Common myeloid progenitor, CD34-positive (primary cell): Measurements from ENCODE around the gene DPH3.

Experiments
- CTCF ChIA-PET: fragments of 350-600 bp; sonication (Branson Sonifier 250); formaldehyde crosslinking; loops from one replicate; lab custom pipeline; 2021; ENCODE audit warnings: antibody characterized with exemption; lab: Charles Lee
- POLR2A ChIA-PET: fragments of 350-600 bp; sonication (Branson Sonifier 250); formaldehyde crosslinking; loops from one replicate; lab custom pipeline; 2021; ENCODE audit warnings: antibody characterized with exemption; lab: Charles Lee
- DNase-seq, 3 donors: peaks; one replicate each; pipeline versions ENCODE4 v3.0.0 to v3.0.0-alpha.2; 2013
- H3K27ac ChIP-seq, 2 experiments: 1 replicate in 1 of 2; 2 replicates in 1 of 2; pipeline ENCODE4 v1.7.0; 2013; ENCODE audit warnings: inconsistent platforms in 2 of 2, low read length in 2 of 2, mild to moderate bottlenecking in 2 of 2, low read depth in 1 of 2, moderate library complexity in 1 of 2; ENCODE audit not compliant: severe bottlenecking in 2 of 2, insufficient read depth in 1 of 2, poor library complexity in 1 of 2
- H3K27me3 ChIP-seq, 5 experiments: replicated peaks in 2 of 5; 1 replicate in 3 of 5; 2 replicates in 2 of 5; pipeline versions ENCODE4 v1.6.1 to v1.7.0; 2013; ENCODE audit warnings: low read length in 4 of 5, mild to moderate bottlenecking in 2 of 5, moderate library complexity in 2 of 5, inconsistent platforms in 1 of 5; ENCODE audit not compliant: insufficient read depth in 5 of 5, control insufficient read depth in 4 of 5
- H3K36me3 ChIP-seq, 4 experiments: 1 replicate in 2 of 4; 2 replicates in 2 of 4; pipeline versions ENCODE4 v1.6.1 to v1.7.0; 2013; ENCODE audit warnings: low read length in 3 of 4, control low read depth in 1 of 4, mild to moderate bottlenecking in 1 of 4; ENCODE audit not compliant: control insufficient read depth in 4 of 4, insufficient read depth in 4 of 4
- H3K4me1 ChIP-seq, 4 experiments: 1 replicate in 3 of 4; 2 replicates in 1 of 4; pipeline versions ENCODE4 v1.6.1 to v1.7.1; 2013; ENCODE audit warnings: low read length in 3 of 4, mild to moderate bottlenecking in 3 of 4, control low read depth in 1 of 4, inconsistent platforms in 1 of 4, moderate library complexity in 1 of 4; ENCODE audit not compliant: control insufficient read depth in 4 of 4, insufficient read depth in 4 of 4; ENCODE audit errors: control extremely low read depth in 1 of 4
- H3K4me3 ChIP-seq, 7 experiments: 1 replicate in 4 of 7; 2 replicates in 3 of 7; pipeline versions ENCODE4 v1.5.1 to v1.7.0; 2013; ENCODE audit warnings: mild to moderate bottlenecking in 7 of 7, low read length in 6 of 7, moderate library complexity in 6 of 7, inconsistent platforms in 2 of 7, low read depth in 2 of 7, control low read depth in 1 of 7; ENCODE audit not compliant: insufficient read depth in 4 of 7, control insufficient read depth in 1 of 7; ENCODE audit errors: extremely low read depth in 1 of 7
- H3K9me3 ChIP-seq, 5 experiments: 1 replicate in 4 of 5; 2 replicates in 1 of 5; pipeline versions ENCODE4 v1.6.1 to v1.7.1; 2013; ENCODE audit warnings: low read length in 4 of 5, mild to moderate bottlenecking in 2 of 5, inconsistent platforms in 1 of 5, low read depth in 1 of 5, moderate library complexity in 1 of 5; ENCODE audit not compliant: control insufficient read depth in 4 of 5, insufficient read depth in 2 of 5; ENCODE audit errors: control extremely low read depth in 1 of 5
- WGBS: methylation state at CpG from one replicate; pipeline ENCODE4 v1.1.5; 2013; ENCODE audit not compliant: insufficient coverage; 5-methylcytosine and 5-hydroxymethylcytosine counted together

Gene DPH3

DNA sequence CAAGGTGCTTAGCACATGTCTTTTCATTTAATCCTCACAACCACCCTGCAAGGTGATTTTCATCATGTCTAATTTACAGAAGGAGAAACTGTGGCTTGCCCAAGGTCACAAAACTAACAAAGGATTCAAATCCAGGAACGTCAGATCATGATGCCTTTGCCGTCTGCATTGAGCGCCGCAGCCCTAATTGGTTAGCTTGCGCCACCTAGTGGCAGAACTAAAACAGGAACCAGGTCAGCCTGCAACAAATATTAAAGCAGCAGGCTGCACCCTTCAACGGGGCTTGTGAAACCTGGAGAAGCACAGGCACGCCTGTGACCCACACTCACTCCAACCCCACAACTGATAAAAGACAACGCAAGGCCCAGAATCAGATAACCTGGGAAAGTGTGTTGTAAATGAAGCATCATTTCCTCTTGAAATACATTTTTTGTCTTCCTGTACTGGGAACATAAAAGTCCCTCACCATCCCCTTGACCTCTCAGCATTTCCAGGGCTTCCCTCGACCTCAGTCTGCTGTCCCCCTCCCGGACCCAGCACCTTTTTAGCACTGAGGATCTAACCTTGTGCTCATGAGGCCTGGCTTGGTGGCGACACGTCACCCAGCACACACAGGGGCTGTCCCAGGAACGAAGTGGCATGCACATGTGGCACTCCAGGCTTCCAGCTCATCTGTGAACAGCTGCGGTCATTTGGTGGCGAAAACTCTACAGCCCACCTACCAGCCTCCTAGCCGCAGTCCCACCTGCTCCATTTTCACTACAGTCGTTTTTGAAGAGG lies 17.3 kb downstream of the DPH3 start:
- peak; percentile 82 to 92 (median 89) for DNase-seq
- Histone ChIP-seq H3K9me3 (no peaks in the 10 kb centered on the region), H3K27ac (no peak overlapping the region), H3K4me3 (no peak overlapping the region), H3K4me1 (peaks cover 0 to 5% (median 0%) of the 10 kb centered on the region in 4 experiments), H3K36me3 (no peaks in the 10 kb centered on the region), H3K27me3 (no peaks in the 10 kb centered on the region)
- ChIA-PET CTCF (interaction anchor here (0.7 to 2.2 kb wide), 15 partner anchors 11 to 617 kb away, joined by 3 to 21 read pairs (median 4); partner anchors contain the start of genes DPH3 and OXNAD1), POLR2A (no interaction called here)
- 61% methylated on average over 12 of the region's 17 CpGs for WGBS

DNA sequence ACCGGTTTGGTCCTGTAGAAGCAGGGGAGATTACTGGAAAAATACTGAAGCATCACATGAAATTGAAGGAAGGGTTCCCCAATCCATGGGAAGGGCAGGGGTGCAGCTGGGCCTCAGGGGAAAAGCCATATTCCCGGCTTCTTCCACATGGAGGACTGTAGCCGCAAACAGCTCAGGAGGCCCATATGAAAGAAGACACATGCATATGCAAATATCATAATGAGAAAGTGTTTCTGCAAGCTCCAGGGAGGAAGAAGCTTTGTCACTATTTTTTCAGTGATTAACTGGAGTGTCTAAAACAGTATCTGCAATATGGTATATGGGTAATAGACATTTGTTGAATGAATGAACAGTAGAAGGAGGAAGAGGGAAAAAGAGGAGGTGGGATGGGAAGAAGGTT lies 19.1 kb downstream of the DPH3 start:
- Histone ChIP-seq H3K4me3 (no peak overlapping the region), H3K9me3 (no peaks in the 10 kb centered on the region), H3K4me1 (peaks cover 0 to 5% (median 0%) of the 10 kb centered on the region in 4 experiments), H3K36me3 (no peaks in the 10 kb centered on the region), H3K27ac (no peak overlapping the region), H3K27me3 (no peaks in the 10 kb centered on the region)
- ChIA-PET CTCF (interaction anchor here (0.6 to 1.5 kb wide), 5 partner anchors 40 to 430 kb away, joined by 3 to 5 read pairs (median 4); no protein-coding TSS in a partner anchor), POLR2A (no interaction called here)
- DNase-seq: no peak
- 100% methylated on average over 2 of the region's 3 CpGs for WGBS

DNA sequence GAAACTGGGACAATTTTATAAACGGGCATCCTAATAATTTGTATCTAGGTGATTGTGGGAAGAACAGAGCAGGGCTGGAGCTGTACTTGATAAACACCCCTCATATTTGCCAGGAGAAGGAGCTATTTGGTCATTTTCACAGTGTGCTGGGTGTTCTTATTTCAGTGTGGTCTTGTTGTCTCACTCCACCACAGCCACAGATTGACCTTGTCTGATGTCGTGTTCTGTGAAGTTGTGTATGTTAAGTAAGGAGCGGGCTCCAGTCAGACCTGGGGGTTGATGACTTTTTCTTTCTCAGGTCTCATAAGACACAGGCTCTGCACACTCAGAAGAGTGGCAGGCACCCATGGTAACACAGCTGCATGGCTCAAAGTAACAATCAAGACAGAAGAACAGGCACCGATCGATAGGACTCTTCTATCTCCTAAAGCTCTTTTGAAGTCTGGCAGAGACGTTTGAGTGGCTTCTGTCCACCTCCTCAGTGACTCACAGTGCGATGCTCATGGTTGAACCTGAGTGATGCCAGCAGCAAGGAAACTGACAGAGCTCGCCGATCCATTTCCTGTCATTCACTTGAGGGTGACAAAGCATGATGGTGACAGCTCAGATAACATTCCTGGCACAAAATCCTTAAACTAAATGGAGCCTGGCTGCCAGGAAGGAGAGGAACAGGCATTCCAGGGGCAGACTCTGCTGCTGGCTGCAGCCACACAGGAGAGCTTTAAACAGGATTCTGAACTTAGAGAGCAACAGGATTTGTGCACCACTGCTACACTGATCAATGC lies 20.8 kb downstream of the DPH3 start:
- DNase-seq: no peak
- ChIA-PET CTCF (interaction anchor here (1.0 to 1.8 kb wide), 7 partner anchors 9 to 431 kb away, joined by 3 to 8 read pairs (median 5); no protein-coding TSS in a partner anchor), POLR2A (no interaction called here)
- no peak overlapping the region for H3K27ac ChIP-seq
- no peaks in the 10 kb centered on the region for H3K36me3 ChIP-seq
- 66% methylated on average over 6 of the region's 9 CpGs for WGBS
- H3K9me3 ChIP-seq: no peaks in the 10 kb centered on the region
- H3K4me3 ChIP-seq: no peak overlapping the region
- peaks cover 0 to 5% (median 0%) of the 10 kb centered on the region in 4 experiments for H3K4me1 ChIP-seq
- no peaks in the 10 kb centered on the region for H3K27me3 ChIP-seq

DNA sequence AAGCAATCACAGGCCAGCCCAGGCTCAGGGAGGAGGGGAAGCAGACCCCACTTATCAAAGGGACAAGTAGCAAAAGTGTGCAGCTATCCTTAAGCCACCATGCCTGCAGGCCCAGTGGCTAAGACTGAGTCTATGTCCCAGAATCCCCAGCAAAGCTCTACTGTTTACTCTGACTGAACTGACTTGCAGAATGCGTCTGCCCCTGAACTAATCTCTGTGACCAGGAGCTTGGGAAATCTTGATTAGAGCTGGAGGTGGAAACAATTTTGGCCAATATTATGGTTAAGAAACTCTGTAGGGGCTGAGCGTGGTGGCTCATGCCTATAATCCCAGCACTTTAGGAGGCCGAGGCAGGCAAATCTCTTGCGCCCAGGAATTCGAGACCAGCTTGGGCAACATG lies 22.6 kb downstream of the DPH3 start:
- H3K27ac ChIP-seq: no peak overlapping the region
- CTCF ChIA-PET: interaction anchor here (1.0 to 1.9 kb wide), 2 partner anchors 10 to 193 kb away, joined by 4 to 5 read pairs; no protein-coding TSS in a partner anchor
- WGBS: 92% methylated on average over 2 of the region's 5 CpGs
- no peak overlapping the region for H3K4me3 ChIP-seq
- POLR2A ChIA-PET: no interaction called here
- H3K27me3 ChIP-seq: no peaks in the 10 kb centered on the region
- H3K4me1 ChIP-seq: peaks cover 0 to 2% (median 0%) of the 10 kb centered on the region in 4 experiments
- no peaks in the 10 kb centered on the region for H3K9me3 ChIP-seq
- no peak for DNase-seq
- no peaks in the 10 kb centered on the region for H3K36me3 ChIP-seq

DNA sequence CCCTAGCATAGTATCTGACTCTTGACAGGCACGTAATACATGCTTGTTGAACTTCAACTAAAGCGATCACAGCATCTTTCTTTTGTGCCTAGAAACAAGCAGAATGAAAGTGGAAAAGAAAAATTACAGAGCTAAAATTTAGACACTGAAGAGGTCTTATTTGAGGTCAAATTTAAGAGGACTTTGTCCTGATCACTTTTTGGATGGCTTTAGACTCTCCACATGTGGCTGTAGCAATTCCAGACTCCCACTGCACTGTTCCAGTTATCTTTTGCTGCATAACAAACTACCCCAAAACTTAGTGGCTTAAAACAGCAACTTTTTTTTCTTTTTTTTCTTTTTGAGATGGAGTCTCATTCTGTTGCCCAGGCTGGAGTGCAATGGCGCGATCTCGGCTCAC lies 23.5 kb downstream of the DPH3 start:
- CTCF ChIA-PET: interaction anchor here (1.0 to 1.9 kb wide), 5 partner anchors 10 to 419 kb away, joined by 3 to 5 read pairs (median 4); no protein-coding TSS in a partner anchor
- no peak for DNase-seq
- Histone ChIP-seq H3K27ac (no peak overlapping the region), H3K4me1 (peaks cover 0 to 2% (median 0%) of the 10 kb centered on the region in 4 experiments), H3K9me3 (no peaks in the 10 kb centered on the region), H3K4me3 (no peak overlapping the region), H3K27me3 (no peaks in the 10 kb centered on the region), H3K36me3 (no peaks in the 10 kb centered on the region)
- WGBS: 85% methylated on average over 2 of the region's 5 CpGs
- POLR2A ChIA-PET: no interaction called here

DNA sequence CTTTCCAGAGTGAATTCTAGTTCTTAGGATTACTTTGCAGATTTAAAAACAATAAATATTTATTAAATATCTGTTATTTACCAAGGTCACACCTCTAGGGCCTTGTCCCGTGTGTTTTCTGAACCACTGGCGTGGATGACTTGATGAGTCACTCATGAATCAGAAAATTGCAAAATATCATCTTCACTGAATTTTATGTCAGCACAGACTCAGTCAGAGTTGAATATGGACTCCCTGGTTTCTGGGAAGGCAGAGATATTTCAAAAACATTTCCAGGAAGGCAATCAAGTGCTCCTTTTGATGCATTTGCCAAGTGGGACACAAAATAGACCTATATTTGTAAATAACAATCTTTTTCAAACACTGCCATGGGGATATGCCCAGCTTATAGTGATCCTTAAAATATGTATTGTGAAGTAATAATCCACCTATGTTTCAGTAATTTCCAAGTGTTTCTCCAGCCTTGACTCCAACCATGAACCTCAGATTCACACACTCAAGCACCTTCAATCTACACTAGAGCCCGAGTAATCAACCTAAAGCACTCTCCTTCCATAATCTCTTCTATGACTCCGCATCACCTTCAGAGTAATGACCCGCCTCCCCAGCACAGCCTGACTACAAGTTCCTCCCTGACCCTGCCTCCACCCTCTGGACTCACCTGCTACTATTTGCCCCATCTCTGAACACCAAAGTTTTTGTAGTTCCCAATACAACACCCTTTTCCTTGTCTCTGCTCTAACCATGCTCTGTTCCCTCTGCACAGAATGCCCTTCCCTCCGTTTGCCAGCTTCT lies 24.3 kb downstream of the DPH3 start:
- POLR2A ChIA-PET: no interaction called here
- WGBS: 100% methylated on average over 4 of the region's 6 CpGs
- Histone ChIP-seq H3K9me3 (no peaks in the 10 kb centered on the region), H3K27me3 (no peaks in the 10 kb centered on the region), H3K27ac (no peak overlapping the region), H3K36me3 (no peaks in the 10 kb centered on the region), H3K4me1 (peaks cover 0 to 2% (median 0%) of the 10 kb centered on the region in 4 experiments), H3K4me3 (no peak overlapping the region)
- CTCF ChIA-PET: interaction anchor here (1.0 to 1.9 kb wide), 5 partner anchors 10 to 418 kb away, joined by 3 to 5 read pairs (median 4); no protein-coding TSS in a partner anchor
- no peak for DNase-seq
